SK-N-SH treated with all-trans-retinoic acid at 6 μM for 48 hours (cell line): ENCODE results near the gene CABYR.

Experiments used
- ATAC-seq: fragments of 200-7000 bp; cut with Tn5 transposase; 3 replicates; pipeline ENCODE4 v1.9.1; 2020; ENCODE audit warnings: mild to moderate bottlenecking, moderate library complexity
- ARNTL ChIP-seq: fragments of 450-650 bp; formaldehyde crosslinking; IDR thresholded peaks from 2 replicates; pipeline ENCODE4 v1.5.0; 2020; ENCODE audit warnings: low read depth, mild to moderate bottlenecking, moderate library complexity, borderline replicate concordance
- BACH2 ChIP-seq: fragments of 250-450 bp; sonication (Bioruptor Pico); IDR thresholded peaks from 2 replicates; pipeline ENCODE4 v1.9.0; 2021; ENCODE audit warnings: mild to moderate bottlenecking, borderline replicate concordance
- GLIS3 ChIP-seq: fragments of 250-450 bp; sonication (Bioruptor Pico); IDR thresholded peaks from 2 replicates; pipeline ENCODE4 v1.5.0; 2020; ENCODE audit warnings: mild to moderate bottlenecking, moderate library complexity
- ISL1 ChIP-seq: fragments of 250-450 bp; sonication (Bioruptor Pico); IDR thresholded peaks from 2 replicates; pipeline ENCODE4 v2.1.2; 2022; ENCODE audit warnings: mild to moderate bottlenecking, moderate library complexity
- OSR1 ChIP-seq: fragments of 250-450 bp; sonication (Bioruptor Pico); IDR thresholded peaks from 2 replicates; pipeline ENCODE4 v1.8.0; 2022; ENCODE audit warnings: moderate library complexity, mild to moderate bottlenecking, inconsistent platforms
- PPARA ChIP-seq: fragments of 250-450 bp; sonication (Bioruptor Pico); IDR thresholded peaks from 2 replicates; pipeline ENCODE4 v1.5.0; 2020; ENCODE audit warnings: mild to moderate bottlenecking, borderline replicate concordance
- RARB ChIP-seq: fragments of 250-450 bp; sonication (Bioruptor Pico); IDR thresholded peaks from 2 replicates; pipeline ENCODE4 v1.8.0; 2021; ENCODE audit warnings: mild to moderate bottlenecking, moderate library complexity
- SNAI2 ChIP-seq: fragments of 250-450 bp; sonication (Bioruptor Pico); IDR thresholded peaks from 2 replicates; pipeline ENCODE4 v1.5.0; 2020; ENCODE audit warnings: mild to moderate bottlenecking, moderate library complexity
- TCF4 ChIP-seq: fragments of 250-450 bp; sonication (Bioruptor Pico); IDR thresholded peaks from 2 replicates; pipeline ENCODE4 v1.8.0; 2021; ENCODE audit warnings: mild to moderate bottlenecking, moderate library complexity, borderline replicate concordance
- TOX ChIP-seq: fragments of 250-450 bp; sonication (Bioruptor Pico); IDR thresholded peaks from 2 replicates; pipeline ENCODE4 v1.8.0; 2021; ENCODE audit warnings: mild to moderate bottlenecking, moderate library complexity, borderline replicate concordance
- ZC3H10 ChIP-seq: fragments of 250-450 bp; sonication (Bioruptor Pico); IDR thresholded peaks from 2 replicates; pipeline ENCODE4 v1.5.1; 2021; ENCODE audit warnings: mild to moderate bottlenecking, moderate library complexity
- ZFP3 ChIP-seq: fragments of 250-450 bp; sonication (Bioruptor Pico); IDR thresholded peaks from 2 replicates; pipeline ENCODE4 v1.5.0; 2020; ENCODE audit warnings: mild to moderate bottlenecking, moderate library complexity
- ZFP30 ChIP-seq: fragments of 450-650 bp; formaldehyde crosslinking; IDR thresholded peaks from 2 replicates; pipeline ENCODE4 v1.5.0; 2022; ENCODE audit warnings: mild to moderate bottlenecking, moderate library complexity
- ZNF565 ChIP-seq: fragments of 450-650 bp; formaldehyde crosslinking; conservative IDR thresholded peaks from 2 replicates; pipeline ENCODE4 v1.5.0; 2020; ENCODE audit warnings: low read depth, mild to moderate bottlenecking, moderate library complexity
- ZNF8 ChIP-seq: fragments of 450-650 bp; formaldehyde crosslinking; IDR thresholded peaks from 2 replicates; pipeline ENCODE4 v1.5.0; 2020; ENCODE audit warnings: mild to moderate bottlenecking, moderate library complexity
- TF ChIP-seq, protein P1 (sequence below): fragments of 250-450 bp; sonication (Bioruptor Pico); IDR thresholded peaks from 2 replicates; pipeline ENCODE4 v1.5.1; 2020; ENCODE audit warnings: low read depth, mild to moderate bottlenecking, moderate library complexity
- TF ChIP-seq, protein P2 (sequence below): fragments of 250-450 bp; sonication (Bioruptor Pico); IDR thresholded peaks from 2 replicates; pipeline ENCODE4 v1.8.0; 2020; ENCODE audit warnings: mild to moderate bottlenecking, moderate library complexity, borderline replicate concordance
- TF ChIP-seq, protein P3 (sequence below): fragments of 250-450 bp; sonication (Bioruptor Pico); IDR thresholded peaks from 2 replicates; pipeline ENCODE4 v1.5.0; 2020; ENCODE audit warnings: mild to moderate bottlenecking, moderate library complexity
- TF ChIP-seq, protein P4 (sequence below): fragments of 250-450 bp; sonication (Bioruptor Pico); IDR thresholded peaks from 2 replicates; pipeline ENCODE4 v1.5.1; 2021; ENCODE audit warnings: mild to moderate bottlenecking, moderate library complexity
- TF ChIP-seq, protein P5 (sequence below): fragments of 250-450 bp; sonication (Bioruptor Pico); IDR thresholded peaks from 2 replicates; pipeline ENCODE4 v1.8.0; 2021; ENCODE audit warnings: low read depth, mild to moderate bottlenecking, moderate library complexity, borderline replicate concordance

Gene CABYR

DNA sequence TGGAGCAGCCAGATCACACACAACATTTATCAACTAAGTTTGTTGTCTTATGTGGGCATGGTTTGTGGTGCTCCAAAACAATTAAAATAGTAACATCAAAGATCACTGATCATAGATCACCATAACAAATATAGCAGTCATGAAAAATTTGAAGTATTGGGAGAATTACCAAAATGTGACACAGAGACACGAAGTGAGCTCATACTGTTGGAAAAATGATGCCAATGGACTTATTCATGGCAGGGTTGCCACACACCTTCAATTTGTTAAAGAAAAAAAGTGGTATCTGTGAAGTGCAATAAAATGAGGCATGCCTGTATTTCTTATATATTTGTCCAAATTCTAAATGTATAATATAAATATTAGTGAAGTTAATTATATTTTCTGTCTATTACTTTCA is 42.9 kb upstream of the CABYR start:
- no peak for ATAC-seq
- TF ChIP-seq, protein P1, sequence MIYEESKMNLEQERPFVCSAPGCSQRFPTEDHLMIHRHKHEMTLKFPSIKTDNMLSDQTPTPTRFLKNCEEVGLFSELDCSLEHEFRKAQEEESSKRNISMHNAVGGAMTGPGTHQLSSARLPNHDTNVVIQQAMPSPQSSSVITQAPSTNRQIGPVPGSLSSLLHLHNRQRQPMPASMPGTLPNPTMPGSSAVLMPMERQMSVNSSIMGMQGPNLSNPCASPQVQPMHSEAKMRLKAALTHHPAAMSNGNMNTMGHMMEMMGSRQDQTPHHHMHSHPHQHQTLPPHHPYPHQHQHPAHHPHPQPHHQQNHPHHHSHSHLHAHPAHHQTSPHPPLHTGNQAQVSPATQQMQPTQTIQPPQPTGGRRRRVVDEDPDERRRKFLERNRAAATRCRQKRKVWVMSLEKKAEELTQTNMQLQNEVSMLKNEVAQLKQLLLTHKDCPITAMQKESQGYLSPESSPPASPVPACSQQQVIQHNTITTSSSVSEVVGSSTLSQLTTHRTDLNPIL (CRISPR knock-in tag) = no peak
- no peak for TF ChIP-seq ARNTL (CRISPR knock-in tag)
- TF ChIP-seq, protein P2, sequence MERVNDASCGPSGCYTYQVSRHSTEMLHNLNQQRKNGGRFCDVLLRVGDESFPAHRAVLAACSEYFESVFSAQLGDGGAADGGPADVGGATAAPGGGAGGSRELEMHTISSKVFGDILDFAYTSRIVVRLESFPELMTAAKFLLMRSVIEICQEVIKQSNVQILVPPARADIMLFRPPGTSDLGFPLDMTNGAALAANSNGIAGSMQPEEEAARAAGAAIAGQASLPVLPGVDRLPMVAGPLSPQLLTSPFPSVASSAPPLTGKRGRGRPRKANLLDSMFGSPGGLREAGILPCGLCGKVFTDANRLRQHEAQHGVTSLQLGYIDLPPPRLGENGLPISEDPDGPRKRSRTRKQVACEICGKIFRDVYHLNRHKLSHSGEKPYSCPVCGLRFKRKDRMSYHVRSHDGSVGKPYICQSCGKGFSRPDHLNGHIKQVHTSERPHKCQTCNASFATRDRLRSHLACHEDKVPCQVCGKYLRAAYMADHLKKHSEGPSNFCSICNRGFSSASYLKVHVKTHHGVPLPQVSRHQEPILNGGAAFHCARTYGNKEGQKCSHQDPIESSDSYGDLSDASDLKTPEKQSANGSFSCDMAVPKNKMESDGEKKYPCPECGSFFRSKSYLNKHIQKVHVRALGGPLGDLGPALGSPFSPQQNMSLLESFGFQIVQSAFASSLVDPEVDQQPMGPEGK (CRISPR knock-in tag) = no peak
- TF ChIP-seq ZNF565 (CRISPR knock-in tag) = no peak
- no peak for TF ChIP-seq SNAI2 (CRISPR knock-in tag)
- TF ChIP-seq ZNF8 (CRISPR knock-in tag) = no peak
- no peak for TF ChIP-seq OSR1 (CRISPR knock-in tag)
- TF ChIP-seq, protein P3, sequence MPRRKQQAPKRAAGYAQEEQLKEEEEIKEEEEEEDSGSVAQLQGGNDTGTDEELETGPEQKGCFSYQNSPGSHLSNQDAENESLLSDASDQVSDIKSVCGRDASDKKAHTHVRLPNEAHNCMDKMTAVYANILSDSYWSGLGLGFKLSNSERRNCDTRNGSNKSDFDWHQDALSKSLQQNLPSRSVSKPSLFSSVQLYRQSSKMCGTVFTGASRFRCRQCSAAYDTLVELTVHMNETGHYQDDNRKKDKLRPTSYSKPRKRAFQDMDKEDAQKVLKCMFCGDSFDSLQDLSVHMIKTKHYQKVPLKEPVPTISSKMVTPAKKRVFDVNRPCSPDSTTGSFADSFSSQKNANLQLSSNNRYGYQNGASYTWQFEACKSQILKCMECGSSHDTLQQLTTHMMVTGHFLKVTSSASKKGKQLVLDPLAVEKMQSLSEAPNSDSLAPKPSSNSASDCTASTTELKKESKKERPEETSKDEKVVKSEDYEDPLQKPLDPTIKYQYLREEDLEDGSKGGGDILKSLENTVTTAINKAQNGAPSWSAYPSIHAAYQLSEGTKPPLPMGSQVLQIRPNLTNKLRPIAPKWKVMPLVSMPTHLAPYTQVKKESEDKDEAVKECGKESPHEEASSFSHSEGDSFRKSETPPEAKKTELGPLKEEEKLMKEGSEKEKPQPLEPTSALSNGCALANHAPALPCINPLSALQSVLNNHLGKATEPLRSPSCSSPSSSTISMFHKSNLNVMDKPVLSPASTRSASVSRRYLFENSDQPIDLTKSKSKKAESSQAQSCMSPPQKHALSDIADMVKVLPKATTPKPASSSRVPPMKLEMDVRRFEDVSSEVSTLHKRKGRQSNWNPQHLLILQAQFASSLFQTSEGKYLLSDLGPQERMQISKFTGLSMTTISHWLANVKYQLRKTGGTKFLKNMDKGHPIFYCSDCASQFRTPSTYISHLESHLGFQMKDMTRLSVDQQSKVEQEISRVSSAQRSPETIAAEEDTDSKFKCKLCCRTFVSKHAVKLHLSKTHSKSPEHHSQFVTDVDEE = no peak
- no peak for TF ChIP-seq BACH2 (CRISPR knock-in tag)
- TF ChIP-seq, protein P4, sequence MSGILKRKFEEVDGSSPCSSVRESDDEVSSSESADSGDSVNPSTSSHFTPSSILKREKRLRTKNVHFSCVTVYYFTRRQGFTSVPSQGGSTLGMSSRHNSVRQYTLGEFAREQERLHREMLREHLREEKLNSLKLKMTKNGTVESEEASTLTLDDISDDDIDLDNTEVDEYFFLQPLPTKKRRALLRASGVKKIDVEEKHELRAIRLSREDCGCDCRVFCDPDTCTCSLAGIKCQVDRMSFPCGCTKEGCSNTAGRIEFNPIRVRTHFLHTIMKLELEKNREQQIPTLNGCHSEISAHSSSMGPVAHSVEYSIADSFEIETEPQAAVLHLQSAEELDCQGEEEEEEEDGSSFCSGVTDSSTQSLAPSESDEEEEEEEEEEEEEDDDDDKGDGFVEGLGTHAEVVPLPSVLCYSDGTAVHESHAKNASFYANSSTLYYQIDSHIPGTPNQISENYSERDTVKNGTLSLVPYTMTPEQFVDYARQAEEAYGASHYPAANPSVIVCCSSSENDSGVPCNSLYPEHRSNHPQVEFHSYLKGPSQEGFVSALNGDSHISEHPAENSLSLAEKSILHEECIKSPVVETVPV (CRISPR knock-in tag) = no peak
- TF ChIP-seq, protein P5, sequence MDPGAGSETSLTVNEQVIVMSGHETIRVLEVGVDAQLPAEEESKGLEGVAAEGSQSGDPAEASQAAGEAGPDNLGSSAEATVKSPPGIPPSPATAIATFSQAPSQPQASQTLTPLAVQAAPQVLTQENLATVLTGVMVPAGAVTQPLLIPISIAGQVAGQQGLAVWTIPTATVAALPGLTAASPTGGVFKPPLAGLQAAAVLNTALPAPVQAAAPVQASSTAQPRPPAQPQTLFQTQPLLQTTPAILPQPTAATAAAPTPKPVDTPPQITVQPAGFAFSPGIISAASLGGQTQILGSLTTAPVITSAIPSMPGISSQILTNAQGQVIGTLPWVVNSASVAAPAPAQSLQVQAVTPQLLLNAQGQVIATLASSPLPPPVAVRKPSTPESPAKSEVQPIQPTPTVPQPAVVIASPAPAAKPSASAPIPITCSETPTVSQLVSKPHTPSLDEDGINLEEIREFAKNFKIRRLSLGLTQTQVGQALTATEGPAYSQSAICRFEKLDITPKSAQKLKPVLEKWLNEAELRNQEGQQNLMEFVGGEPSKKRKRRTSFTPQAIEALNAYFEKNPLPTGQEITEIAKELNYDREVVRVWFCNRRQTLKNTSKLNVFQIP (CRISPR knock-in tag) = no peak
- no peak for TF ChIP-seq TOX (CRISPR knock-in tag)
- TF ChIP-seq ZFP30 (CRISPR knock-in tag) = no peak
- no peak for TF ChIP-seq ZFP3
- TF ChIP-seq PPARA (CRISPR knock-in tag) = no peak
- no peak for TF ChIP-seq GLIS3
- TF ChIP-seq ZC3H10 (CRISPR knock-in tag) = no peak
- TF ChIP-seq TCF4 (CRISPR knock-in tag) = no peak

DNA sequence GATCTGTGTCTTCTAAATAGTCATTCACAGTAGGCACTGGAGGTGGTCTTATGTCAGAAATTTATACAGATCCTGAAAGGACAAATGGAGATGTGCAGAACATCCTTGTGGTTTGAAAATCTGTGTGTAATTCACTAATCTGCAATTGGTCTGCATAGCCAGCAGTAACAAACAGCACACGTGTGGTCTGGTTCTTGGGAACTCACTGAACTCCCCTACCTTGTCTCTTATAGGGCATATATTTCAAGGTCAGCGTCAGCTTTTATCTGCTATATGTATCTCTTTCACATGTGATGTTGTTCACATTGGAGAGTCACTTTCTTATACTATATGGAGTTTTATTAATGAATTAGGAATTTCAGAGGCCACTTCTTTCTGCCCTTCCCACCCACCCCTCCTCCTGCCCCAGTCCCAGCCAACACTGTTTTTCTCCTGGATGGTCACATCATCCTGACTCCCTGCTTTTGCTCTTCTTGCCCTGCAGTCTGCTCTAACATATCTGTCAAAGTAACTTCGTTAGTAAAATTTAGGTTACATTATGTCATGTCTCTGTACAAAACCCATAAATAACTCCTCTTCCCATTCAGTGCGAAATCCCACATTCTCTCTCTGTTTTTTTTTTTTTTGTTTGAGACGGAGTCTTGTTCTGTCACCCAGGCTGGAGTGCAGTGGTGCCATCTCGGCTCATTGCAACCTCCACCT is 35.4 kb upstream of the CABYR start:
- peak; percentile 90 for ATAC-seq
- TF ChIP-seq, protein P2 (CRISPR knock-in tag) = no peak
- TF ChIP-seq ZFP3 (no peak), ISL1 (peak; percentile 90), ARNTL (CRISPR knock-in tag) (no peak), GLIS3 (no peak), RARB (CRISPR knock-in tag) (0 out of 2 replicates have a peak, but pooled peaks have one; percentile 66), SNAI2 (CRISPR knock-in tag) (peak; percentile 80; the same call in 1 of the 2 replicates)
- TF ChIP-seq, protein P3 = 0 out of 2 replicates have a peak, but pooled peaks have one; percentile 73
- TF ChIP-seq, protein P4 (CRISPR knock-in tag) = no peak
- TF ChIP-seq, all 23 proteins: peak for 4
